Measurements from ENCODE around the gene CASP8.
A peak's percentile ranks its signal among the peaks of the same experiment; 100 is the strongest.

Gene CASP8

DNA sequence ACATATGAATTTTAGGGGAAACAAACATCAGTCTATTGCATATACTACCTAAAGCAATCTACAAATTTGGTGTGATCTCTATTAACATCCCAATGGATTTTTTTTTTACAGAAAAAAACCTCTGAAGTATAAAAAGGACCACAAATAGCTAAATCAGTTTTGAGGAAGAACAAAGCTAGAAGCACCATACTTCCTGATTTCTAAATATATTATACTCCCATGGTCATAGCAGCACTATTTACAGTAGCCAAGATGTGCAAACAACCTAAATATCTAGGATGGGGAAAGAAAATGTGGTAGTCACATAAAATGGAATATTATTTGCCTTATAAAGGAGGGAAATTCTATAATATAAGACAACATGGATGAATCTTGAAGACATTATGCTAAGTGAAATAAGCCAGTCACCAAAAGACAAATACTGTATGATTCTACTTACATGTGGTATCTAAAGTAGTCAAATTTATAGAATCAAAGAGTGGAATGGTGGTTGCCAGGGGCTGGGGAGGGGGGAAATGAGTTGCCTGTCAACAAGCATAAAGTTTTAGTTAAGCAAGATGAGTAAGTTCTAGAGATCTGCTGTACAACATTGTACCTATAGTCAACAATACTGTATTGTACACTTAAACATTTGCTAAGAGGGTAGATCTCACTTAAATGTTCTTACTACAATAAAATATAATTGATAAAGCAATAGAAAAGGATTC lies 17.6 kb upstream of the CASP8 start:
- no peak for DNase-seq (ENCODE audit: low read depth in 2 of 2)

DNA sequence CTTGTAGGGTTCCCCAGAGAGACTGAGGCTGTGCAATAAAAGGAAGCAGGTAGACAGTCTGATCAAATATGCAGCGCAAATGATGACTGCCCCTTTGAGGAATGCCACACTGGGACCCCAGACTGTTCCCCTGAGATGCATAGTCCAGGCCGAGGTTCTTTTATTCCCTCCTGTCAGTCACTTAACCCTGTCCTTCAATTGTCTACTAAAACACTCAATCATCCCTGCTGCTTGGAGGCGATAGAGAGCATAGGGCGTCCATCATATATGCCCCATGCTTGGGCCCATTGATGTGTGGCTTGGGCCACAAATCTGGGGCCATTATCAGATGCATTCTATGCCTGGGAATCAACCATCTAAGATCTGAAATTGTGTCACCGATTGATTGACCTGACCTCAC lies 15.5 kb upstream of the CASP8 start:
- DNase-seq (ENCODE audit: low read depth in 2 of 2) = no peak

DNA sequence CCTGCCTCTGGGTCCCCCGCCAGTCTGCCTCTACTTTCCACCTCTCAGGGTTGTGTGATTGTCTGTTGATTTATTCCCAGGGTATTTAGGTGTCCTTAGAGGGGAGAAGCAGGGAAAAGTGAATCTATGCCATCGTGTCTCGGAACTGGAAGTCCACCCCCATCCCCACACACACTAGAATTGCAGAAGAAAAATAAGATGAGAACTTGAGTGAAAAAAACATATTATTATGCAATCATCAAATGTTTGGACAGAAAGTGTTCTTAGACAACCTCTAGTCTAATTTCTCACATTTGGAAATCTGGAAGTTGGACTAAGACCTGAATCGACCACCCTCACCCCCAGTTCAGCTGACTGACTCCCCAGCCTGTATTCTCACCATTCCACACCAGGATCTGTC lies 14.1 kb upstream of the CASP8 start:
- no peak for DNase-seq (ENCODE audit: low read depth in 2 of 2)

DNA sequence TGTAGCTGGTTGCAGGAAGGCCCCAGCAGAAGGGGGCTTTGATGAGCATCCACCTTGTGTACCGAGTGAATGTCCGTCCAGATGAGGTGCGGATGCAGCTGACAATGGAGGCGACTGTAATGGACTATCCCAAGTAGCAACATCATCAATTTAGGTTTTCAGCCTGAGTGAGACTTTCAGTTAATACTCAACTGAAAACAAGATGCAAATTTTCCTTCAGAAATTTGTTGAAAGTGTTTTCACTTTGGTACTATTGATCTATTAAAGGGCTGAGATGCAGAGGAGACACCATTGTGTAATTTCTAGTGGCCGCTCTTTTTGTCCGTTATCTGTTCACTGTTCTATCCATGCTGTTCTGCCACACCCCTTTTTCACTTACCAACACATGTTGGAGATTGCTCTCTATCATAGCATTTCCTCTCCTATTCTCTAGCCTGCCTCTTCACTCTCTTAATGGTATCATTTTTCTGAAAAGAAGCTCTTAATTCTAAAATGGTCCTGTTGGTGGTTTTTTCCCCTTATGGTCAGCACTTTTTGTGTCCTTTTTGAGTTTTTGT lies 12.0 kb upstream of the CASP8 start:
- no peak for DNase-seq (ENCODE audit: low read depth in 2 of 2)

DNA sequence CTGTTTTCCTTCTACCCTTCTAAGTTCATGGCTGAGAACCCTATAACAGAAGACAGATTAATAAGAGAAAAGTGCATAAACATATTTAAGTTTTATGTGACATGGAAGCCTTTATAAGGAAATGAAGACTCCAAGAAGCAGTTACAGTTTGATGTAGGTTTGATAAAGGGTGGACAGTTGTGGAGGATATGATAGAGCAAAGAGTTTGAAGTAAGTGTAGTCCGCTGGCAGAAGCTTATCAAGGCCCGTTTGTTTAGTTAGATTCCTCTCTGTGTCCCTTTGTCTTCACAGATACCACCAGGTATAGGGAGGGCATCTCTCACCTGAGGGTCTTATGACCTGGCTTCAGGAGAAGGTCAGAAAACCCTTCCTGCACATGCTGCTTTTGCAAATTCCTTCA lies 10.4 kb upstream of the CASP8 start:
- no peak for DNase-seq (ENCODE audit: low read depth in 2 of 2)

GRCh38 chr2:201250741-201251140 lies 9.6 kb upstream of the CASP8 start:
- no peak for DNase-seq (ENCODE audit: low read depth in 2 of 2)

GRCh38 chr2:201254081-201254730 lies 6.1 kb upstream of the CASP8 start:
- no peak for DNase-seq (ENCODE audit: low read depth in 2 of 2)

DNA sequence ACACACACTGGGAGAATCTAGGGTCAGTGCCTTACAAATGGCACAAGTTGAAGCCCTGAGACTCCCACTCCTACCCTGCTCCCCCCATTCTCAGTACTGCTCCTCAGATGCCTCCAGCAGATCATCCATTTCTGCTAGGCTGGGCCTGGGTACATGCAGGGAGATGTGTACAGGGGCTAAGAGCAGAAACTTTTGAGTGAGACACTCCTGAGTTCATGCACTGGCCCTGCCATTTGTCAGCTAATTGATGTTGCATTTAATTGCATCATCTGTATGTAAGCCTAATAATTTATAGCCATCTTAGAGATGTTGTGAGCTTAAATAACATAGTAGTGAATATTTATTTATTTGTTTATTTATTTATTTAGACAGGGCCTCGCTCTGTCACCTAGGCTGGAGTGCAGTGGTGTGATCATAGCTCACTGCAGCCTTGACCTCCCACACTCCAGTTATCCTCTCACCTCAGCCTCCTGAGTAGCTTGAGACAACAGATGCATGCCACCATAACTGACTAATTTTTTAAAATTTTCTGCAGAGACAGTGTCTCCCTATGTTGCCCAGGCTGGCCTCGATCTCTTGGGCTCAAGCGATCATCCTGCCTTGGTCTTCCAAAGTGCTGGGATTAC lies 4.8 kb upstream of the CASP8 start:
- no peak for DNase-seq (ENCODE audit: low read depth in 2 of 2)

DNA sequence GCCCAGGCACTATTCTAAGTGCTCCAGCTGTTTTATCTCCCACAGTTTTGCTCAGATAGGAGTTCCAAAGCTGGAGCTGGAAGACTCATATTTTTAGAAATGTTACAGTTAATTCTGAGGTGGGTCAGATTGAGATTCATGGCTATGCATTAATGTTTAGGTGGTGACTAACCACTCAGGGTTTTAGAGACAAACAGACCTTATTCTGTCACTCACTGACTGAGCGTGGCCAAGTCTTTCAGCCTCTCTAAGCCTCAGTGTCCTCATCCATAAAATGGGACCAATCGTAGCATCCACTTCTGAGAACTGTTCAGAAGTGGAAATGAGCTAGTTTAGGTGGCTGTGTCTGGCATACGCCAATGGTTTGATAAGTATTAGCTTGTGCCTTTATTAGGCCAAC lies 4.3 kb upstream of the CASP8 start:
- no peak for DNase-seq (ENCODE audit: low read depth in 2 of 2)

DNA sequence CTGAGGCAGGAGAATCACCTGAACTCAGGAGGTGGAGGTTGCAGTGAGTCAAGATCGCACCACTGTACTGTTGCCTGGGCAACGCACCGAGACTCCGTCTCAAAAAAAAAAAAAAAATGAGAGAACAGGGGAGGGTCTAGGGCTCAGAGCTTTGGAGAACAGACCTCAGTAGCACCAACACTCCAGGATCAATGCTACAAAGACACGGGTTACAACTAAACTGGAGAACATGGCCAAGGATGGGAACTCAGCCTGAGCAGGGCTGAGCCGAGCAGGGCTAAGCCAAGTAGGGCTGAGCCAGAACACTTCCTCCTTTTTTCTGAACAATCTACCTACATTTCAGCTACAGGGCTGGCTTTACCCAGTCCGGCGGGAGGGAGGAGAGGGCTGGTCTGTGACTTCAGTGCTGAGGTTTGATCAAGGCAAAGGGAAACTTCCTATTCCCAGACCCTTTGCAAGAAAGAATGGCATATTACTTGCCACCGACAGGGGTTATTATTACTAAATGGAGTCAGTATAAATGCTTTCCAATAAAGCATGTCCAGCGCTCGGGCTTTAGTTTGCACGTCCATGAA lies 2.9 kb upstream of the CASP8 start:
- DNase-seq (ENCODE audit: low read depth in 2 of 2) = no peak

GRCh38 chr2:201257956-201258665 lies 2.2 kb upstream of the CASP8 start:
- peak; percentile 48 to 85 for DNase-seq (ENCODE audit: low read depth in 2 of 2)

- no peak for DNase-seq (ENCODE audit: low read depth in 2 of 2)
These were observed 1.4 kb upstream of the CASP8 start for GRCh38 chr2:201258666-201259615.

- no peak for DNase-seq (ENCODE audit: low read depth in 2 of 2)
These were observed 1.1 kb downstream of the CASP8 start for GRCh38 chr2:201261471-201261870.

DNA sequence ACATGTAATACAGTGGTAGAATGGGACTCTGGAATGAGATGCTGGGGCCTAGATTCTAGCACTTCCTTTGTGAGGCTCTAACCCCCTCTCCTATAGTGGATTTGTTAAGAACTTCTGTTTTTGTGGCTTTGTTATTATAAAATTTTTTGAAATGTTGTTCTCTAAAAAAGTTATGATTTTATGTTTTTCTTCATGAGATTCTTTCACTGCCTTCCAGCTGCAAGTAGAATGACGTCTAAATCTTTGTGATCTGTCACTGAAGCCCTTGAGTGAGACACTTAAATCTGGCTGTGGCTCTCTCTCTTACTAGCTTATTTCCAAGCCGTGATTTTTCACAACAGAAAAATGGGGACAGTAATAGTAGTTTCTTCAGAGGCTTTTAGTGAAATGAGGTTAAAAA lies 1.6 kb downstream of the CASP8 start:
- no peak for DNase-seq (ENCODE audit: low read depth in 2 of 2)

DNA sequence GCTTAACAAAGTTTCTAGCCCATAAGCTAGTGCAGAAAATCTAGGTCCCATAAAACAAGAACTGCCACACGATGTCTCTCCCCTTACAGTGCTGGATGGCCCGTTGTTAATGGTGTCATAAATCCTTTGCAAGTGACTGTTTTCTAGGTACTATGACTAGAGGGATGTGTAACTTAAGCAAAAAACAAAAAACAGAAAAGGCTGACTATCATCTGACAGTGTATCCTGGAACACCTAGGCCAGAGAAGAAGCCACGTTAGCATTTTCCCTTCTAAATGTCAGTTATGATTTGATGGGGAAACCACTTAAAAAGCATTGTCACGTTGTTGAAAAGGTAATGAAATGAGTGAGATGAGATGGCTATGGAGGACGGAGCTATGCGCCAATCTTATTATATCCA lies 2.4 kb downstream of the CASP8 start:
- no peak for DNase-seq (ENCODE audit: low read depth in 2 of 2)

- DNase-seq (ENCODE audit: low read depth in 2 of 2) = no peak
These were observed 3.4 kb downstream of the CASP8 start for GRCh38 chr2:201263779-201264178.

GRCh38 chr2:201264472-201265173 lies 4.3 kb downstream of the CASP8 start:
- no peak for DNase-seq (ENCODE audit: low read depth in 2 of 2)

DNA sequence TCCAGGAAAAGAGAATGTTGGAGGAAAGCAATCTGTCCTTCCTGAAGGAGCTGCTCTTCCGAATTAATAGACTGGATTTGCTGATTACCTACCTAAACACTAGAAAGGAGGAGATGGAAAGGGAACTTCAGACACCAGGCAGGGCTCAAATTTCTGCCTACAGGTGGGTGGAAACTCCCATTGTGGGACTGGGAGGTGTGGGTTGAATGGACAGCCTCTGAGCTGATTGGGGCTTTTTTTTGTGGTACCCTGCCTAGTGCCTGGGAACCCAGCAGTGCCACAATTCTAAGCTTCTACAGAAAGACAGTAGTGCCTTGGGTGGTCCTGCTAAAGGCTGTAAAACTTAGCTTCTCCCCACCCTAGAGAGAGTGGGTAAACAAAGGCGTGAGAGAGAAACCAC lies 6.3 kb downstream of the CASP8 start:
- no peak for DNase-seq (ENCODE audit: low read depth in 2 of 2)

DNA sequence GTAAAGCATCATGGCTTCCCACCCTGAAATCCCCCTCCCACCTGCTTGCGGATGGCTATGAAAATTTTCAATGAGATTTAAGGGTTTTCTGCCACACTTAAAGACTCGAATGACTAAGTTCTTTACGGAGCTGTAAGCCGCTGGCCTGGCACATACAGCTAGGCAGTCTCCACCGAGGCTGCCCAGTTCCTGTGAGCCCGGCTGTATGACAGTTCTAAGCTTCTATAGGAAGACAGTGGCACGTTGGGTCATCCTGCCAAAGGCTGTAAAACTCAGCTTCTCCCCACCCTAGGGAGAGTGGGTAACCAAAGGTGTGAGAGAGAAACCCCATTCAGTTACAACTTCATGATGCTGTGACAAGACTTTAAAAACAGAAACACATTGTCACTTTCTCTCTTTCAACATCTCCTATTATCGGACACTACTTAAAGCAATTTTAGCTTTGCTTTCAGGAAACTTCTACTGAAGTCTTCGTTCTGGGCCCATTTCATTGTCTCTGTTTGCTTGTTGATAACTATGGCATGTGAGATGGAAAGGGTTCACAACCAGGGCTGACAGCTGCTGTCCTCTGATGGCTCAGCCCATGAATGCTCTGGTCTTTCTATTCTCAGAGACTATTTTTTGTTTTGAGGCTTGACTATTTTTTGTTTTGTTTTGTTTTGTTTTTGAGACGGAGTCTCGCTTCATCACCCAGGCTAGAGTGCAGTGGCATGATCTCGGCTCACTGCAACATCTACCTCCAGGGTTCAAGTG lies 7.1 kb downstream of the CASP8 start:
- no peak for DNase-seq (ENCODE audit: low read depth in 2 of 2)

Measured in stimulated activated CD4-positive, alpha-beta T cell treated with anti-CD3 and anti-CD28 coated beads, Interleukin-1b, Interleukin-23, amount 100 ng/mL, for 1 hour (primary cell).